Right ventricle myocardium superior (tissue), 1 donor: ENCODE data around the gene PCDHGA7. TPM values are rescaled to one million over a fixed set of nuclear protein-coding genes. Genes with fewer than 3 reads are reported as not detected.
A peak's percentile ranks its signal among the peaks of the same experiment; 100 is the strongest.
"Not testable (repeated sequence)": the region's sequence is repeated elsewhere in the genome, so short reads cannot be mapped to it uniquely, and the experiment has no call there.

Source experiments
- ATAC-seq: fragments of 200-7000 bp; cut with Tn5 transposase; one replicate; pipeline ENCODE4 v1.9.1; 2020; ENCODE audit warnings: mild to moderate bottlenecking; ENCODE audit not compliant: poor library complexity
- DNase-seq: peaks from one replicate; pipeline ENCODE4 v3.0.0-alpha.2; 2020
- intact Hi-C: fragments of 100-400 bp; cut with DNase I; formaldehyde crosslinking; loops from one replicate; pipeline ENCODE4 v1.11.2; 2022
- total RNA-seq: library from RNA; stranded (reverse); fragmentation: NEBNext Ultra II Directional; extraction: Animal tissue kit (Norgen Biotek cat#: 25700); gene quantifications from one replicate; pipeline ENCODE4 v1.2.1, GENCODE V29; 2021
- donor health status: DM: no; HTN: yes; CAD: no; lungs with severe emphysema.

PCDHGA7 gene
- total RNA-seq, 1 donor from 2014 or later: 7.7 TPM

GRCh38 chr5:141415275-141415618, 32.7 kb downstream of the PCDHGA7 start:
- intact Hi-C loops, DNase-seq, ATAC-seq: not testable (repeated sequence)

- DNase-seq: peak; percentile 88
- ATAC-seq: peak; percentile 90
- intact Hi-C loops: loop anchor here (2.0 kb wide), 1 partner anchor 143 kb away; no protein-coding TSS in a partner anchor
Observed at GRCh38 chr5:141417494-141418172, 35.1 kb downstream of the PCDHGA7 start, which contains the start of gene PCDHGB7. TSS of gene PCDHGB7 (plus strand) at chr5:141417677. CDS start at chr5:141417860, 183 bp downstream.

GRCh38 chr5:141419074-141419880, 36.7 kb downstream of the PCDHGA7 start:
- intact Hi-C loops: no loop called here
- DNase-seq (no peak), ATAC-seq (no peak)

GRCh38 chr5:141420855-141421488, 38.4 kb downstream of the PCDHGA7 start, which contains the start of gene PCDHGA11:
TSS of gene PCDHGA11 (plus strand) at chr5:141421051. CDS start at chr5:141421228, 177 bp downstream.
- ATAC-seq (peak; percentile 41), DNase-seq (no peak)
- intact Hi-C loops: no loop called here

GRCh38 chr5:141421489-141421855, 38.9 kb downstream of the PCDHGA7 start:
- DNase-seq (no peak), ATAC-seq (no peak)
- intact Hi-C loops: no loop called here

GRCh38 chr5:141422742-141423291, 40.3 kb downstream of the PCDHGA7 start:
- intact Hi-C loops: no loop called here
- no peak for DNase-seq
- no peak for ATAC-seq

- DNase-seq (no peak), ATAC-seq (no peak)
- intact Hi-C loops: loop anchor here (5.0 kb wide), 1 partner anchor 99 kb away; no protein-coding TSS in a partner anchor
Observed at GRCh38 chr5:141427783-141428426, 45.4 kb downstream of the PCDHGA7 start.

GRCh38 chr5:141430332-141431113, 48.0 kb downstream of the PCDHGA7 start, which contains the start of gene PCDHGA12:
TSS of gene PCDHGA12 (plus strand) at chr5:141430507. CDS start at chr5:141430760, 253 bp downstream.
- DNase-seq (no peak), ATAC-seq (peak; percentile 91)
- intact Hi-C loops: no loop called here

- no peak for DNase-seq
- ATAC-seq: peak; percentile 38
- intact Hi-C loops: no loop called here
Observed at GRCh38 chr5:141431286-141431685, 48.7 kb downstream of the PCDHGA7 start.

- intact Hi-C loops, ATAC-seq, DNase-seq: not testable (repeated sequence)
Observed at GRCh38 chr5:141432308-141432707, 49.8 kb downstream of the PCDHGA7 start.

GRCh38 chr5:141432726-141433125, 50.2 kb downstream of the PCDHGA7 start:
- intact Hi-C loops, ATAC-seq, DNase-seq: not testable (repeated sequence)

- ATAC-seq (no peak), DNase-seq (no peak)
- intact Hi-C loops: no loop called here
Observed at GRCh38 chr5:141434006-141434405, 51.5 kb downstream of the PCDHGA7 start.

Other genes with a start within 250 kb of the PCDHGA7 start
- gene PCDHB5, start 247.5 kb upstream of the PCDHGA7 start, total RNA-seq: 1.3 TPM
- gene PCDHB6, start 232.7 kb upstream of the PCDHGA7 start, total RNA-seq: 0.35 TPM
- gene PCDHB7, start 210.1 kb upstream of the PCDHGA7 start, total RNA-seq: 0.62 TPM
- 2.1 TPM for gene PCDHB8, start 205.0 kb upstream of the PCDHGA7 start, total RNA-seq
- 2.2 TPM for gene PCDHB16, start 200.4 kb upstream of the PCDHGA7 start, total RNA-seq
- 0.81 TPM for gene PCDHB9, start 195.6 kb upstream of the PCDHGA7 start, total RNA-seq
- gene PCDHB10, start 190.4 kb upstream of the PCDHGA7 start, total RNA-seq: 0.81 TPM
- gene PCDHB11, start 183.1 kb upstream of the PCDHGA7 start, total RNA-seq: 0.73 TPM
- 1.0 TPM for gene PCDHB12, start 174.0 kb upstream of the PCDHGA7 start, total RNA-seq
- 2.8 TPM for gene PCDHB13, start 168.8 kb upstream of the PCDHGA7 start, total RNA-seq
- gene PCDHB14, start 159.4 kb upstream of the PCDHGA7 start, total RNA-seq: 3.3 TPM
- gene PCDHB15, start 137.3 kb upstream of the PCDHGA7 start, total RNA-seq: 3.9 TPM
- gene SLC25A2, start 78.7 kb upstream of the PCDHGA7 start, total RNA-seq: 0.16 TPM
- 101 TPM for gene TAF7, start 62.0 kb upstream of the PCDHGA7 start, total RNA-seq
- gene PCDHGA1, start 52.2 kb upstream of the PCDHGA7 start, total RNA-seq: 2.7 TPM
- 6.5 TPM for gene PCDHGA2, start 44.0 kb upstream of the PCDHGA7 start, total RNA-seq
- gene PCDHGA3, start 38.9 kb upstream of the PCDHGA7 start, total RNA-seq: 13.0 TPM
- gene PCDHGB1, start 32.6 kb upstream of the PCDHGA7 start, total RNA-seq: 7.8 TPM
- 9.3 TPM for gene PCDHGA4, start 27.7 kb upstream of the PCDHGA7 start, total RNA-seq
- 9.2 TPM for gene PCDHGB2, start 22.7 kb upstream of the PCDHGA7 start, total RNA-seq
- gene PCDHGA5, start 18.6 kb upstream of the PCDHGA7 start, total RNA-seq: 6.6 TPM
- 7.6 TPM for gene PCDHGB3, start 12.5 kb upstream of the PCDHGA7 start, total RNA-seq
- gene PCDHGA6, start 8.9 kb upstream of the PCDHGA7 start, total RNA-seq: 6.7 TPM
- 5.8 TPM for gene PCDHGB4, start 5.0 kb downstream of the PCDHGA7 start, total RNA-seq
- gene PCDHGA8, start 9.9 kb downstream of the PCDHGA7 start, total RNA-seq: 10.1 TPM
- gene PCDHGB5, start 15.2 kb downstream of the PCDHGA7 start, total RNA-seq: 7.2 TPM
- 4.3 TPM for gene PCDHGA9, start 20.0 kb downstream of the PCDHGA7 start, total RNA-seq
- gene PCDHGB6, start 25.3 kb downstream of the PCDHGA7 start, total RNA-seq: 6.2 TPM
- 5.4 TPM for gene PCDHGA10, start 30.2 kb downstream of the PCDHGA7 start, total RNA-seq
- 9.8 TPM for gene PCDHGB7, start 34.9 kb downstream of the PCDHGA7 start, total RNA-seq
- gene PCDHGA11, start 38.3 kb downstream of the PCDHGA7 start, total RNA-seq: 5.1 TPM
- 4.9 TPM for gene PCDHGA12, start 47.8 kb downstream of the PCDHGA7 start, total RNA-seq
- gene PCDHGC3, start 93.2 kb downstream of the PCDHGA7 start, total RNA-seq: 17.1 TPM
- gene PCDHGC4, start 102.3 kb downstream of the PCDHGA7 start, total RNA-seq: 3.0 TPM
- gene PCDHGC5, start 106.3 kb downstream of the PCDHGA7 start, total RNA-seq: 3.0 TPM
- 32.0 TPM for gene DIAPH1, start 236.3 kb downstream of the PCDHGA7 start, total RNA-seq